Chondrocyte (in vitro differentiated cells): ENCODE data around the gene LRTM2. TPM values are rescaled to one million over a fixed set of nuclear protein-coding genes. Genes with fewer than 3 reads are reported as not detected.

Source experiments
- DNase-seq: peaks from one replicate; pipeline ENCODE4 v3.0.0; 2021; ENCODE audit warnings: mixed read lengths, low spot score
- H3K27ac Mint-ChIP-seq: one replicate; pipeline ENCODE4 v1.8.0; 2021; ENCODE audit warnings: mild to moderate bottlenecking, moderate library complexity, mixed read lengths; ENCODE audit not compliant: unreplicated experiment
- H3K27me3 Mint-ChIP-seq: 2 replicates; pipeline ENCODE4 v1.8.0; 2021; ENCODE audit warnings: low read depth, mixed read lengths
- H3K36me3 Mint-ChIP-seq: 2 replicates; pipeline ENCODE4 v1.8.0; 2021; ENCODE audit warnings: low read depth, mixed read lengths
- H3K4me1 Mint-ChIP-seq: 2 replicates; pipeline ENCODE4 v1.8.0; 2021; ENCODE audit warnings: low read depth, mild to moderate bottlenecking, mixed read lengths
- H3K4me3 Mint-ChIP-seq: one replicate; pipeline ENCODE4 v1.8.0; 2021; ENCODE audit warnings: mild to moderate bottlenecking, moderate library complexity, mixed read lengths; ENCODE audit not compliant: unreplicated experiment
- H3K9me3 Mint-ChIP-seq: 2 replicates; pipeline ENCODE4 v1.8.0; 2021; ENCODE audit warnings: low read depth, mixed read lengths
- total RNA-seq: library from RNA; stranded (reverse); gene quantifications from 3 replicates; pipeline ENCODE4 v1.2.1, GENCODE V29; 2021
- TF ChIP-seq, protein P1 (sequence below): fragments of 200-600 bp; sonication (generic); IDR thresholded peaks from 2 replicates; pipeline ENCODE4 v1.5.0; 2021; ENCODE audit warnings: antibody characterized with exemption, mild to moderate bottlenecking, moderate library complexity

The LRTM2 gene
- total RNA-seq, 1 donor from 2014 or later = not detected

DNA sequence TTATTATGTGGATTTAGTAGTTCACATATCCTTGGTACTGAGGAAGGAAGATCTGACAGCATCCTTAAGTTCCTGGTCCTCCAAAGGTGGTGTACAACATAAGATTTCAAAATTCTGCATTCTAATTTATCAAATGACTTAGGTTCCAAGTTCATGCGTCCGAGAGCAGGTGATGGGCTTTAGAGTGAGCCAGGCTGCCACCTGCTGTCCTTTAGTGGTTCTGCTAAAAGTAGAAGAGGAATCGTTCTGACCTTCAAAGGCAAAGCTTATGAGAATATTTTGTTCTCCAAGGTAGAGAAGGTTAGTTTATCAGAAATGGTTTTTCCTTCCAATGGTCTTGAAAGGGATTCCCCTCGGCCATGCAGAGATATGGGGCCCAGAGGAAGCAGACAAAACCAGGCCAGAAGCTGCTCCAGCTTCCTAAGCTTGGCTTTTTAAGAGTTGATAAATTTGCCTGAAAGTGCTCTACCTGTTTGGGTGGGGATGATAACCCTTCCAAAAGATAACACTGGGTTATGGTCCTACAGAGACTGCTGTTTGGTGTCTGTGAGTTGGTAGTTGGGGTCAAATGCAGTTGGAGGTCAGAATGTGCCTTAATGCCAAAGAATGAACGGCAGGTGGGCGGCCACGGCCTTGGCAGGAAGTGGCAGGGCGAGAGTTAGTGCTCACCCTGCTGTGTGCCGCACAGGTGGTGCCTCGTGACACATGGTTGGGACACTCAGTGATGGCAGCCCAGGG lies 29.1 kb upstream of the LRTM2 start:
- no peaks in the 10 kb centered on the region for H3K9me3 Mint-ChIP-seq
- H3K36me3 Mint-ChIP-seq = no peaks in the 10 kb centered on the region
- peaks cover 26% of the 10 kb centered on the region for H3K4me1 Mint-ChIP-seq
- no peak for DNase-seq
- no peak overlapping the region for H3K4me3 Mint-ChIP-seq
- H3K27ac Mint-ChIP-seq = no peak overlapping the region
- TF ChIP-seq, protein P1, sequence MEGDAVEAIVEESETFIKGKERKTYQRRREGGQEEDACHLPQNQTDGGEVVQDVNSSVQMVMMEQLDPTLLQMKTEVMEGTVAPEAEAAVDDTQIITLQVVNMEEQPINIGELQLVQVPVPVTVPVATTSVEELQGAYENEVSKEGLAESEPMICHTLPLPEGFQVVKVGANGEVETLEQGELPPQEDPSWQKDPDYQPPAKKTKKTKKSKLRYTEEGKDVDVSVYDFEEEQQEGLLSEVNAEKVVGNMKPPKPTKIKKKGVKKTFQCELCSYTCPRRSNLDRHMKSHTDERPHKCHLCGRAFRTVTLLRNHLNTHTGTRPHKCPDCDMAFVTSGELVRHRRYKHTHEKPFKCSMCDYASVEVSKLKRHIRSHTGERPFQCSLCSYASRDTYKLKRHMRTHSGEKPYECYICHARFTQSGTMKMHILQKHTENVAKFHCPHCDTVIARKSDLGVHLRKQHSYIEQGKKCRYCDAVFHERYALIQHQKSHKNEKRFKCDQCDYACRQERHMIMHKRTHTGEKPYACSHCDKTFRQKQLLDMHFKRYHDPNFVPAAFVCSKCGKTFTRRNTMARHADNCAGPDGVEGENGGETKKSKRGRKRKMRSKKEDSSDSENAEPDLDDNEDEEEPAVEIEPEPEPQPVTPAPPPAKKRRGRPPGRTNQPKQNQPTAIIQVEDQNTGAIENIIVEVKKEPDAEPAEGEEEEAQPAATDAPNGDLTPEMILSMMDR = peak; percentile 96
- H3K27me3 Mint-ChIP-seq = no peaks in the 10 kb centered on the region

DNA sequence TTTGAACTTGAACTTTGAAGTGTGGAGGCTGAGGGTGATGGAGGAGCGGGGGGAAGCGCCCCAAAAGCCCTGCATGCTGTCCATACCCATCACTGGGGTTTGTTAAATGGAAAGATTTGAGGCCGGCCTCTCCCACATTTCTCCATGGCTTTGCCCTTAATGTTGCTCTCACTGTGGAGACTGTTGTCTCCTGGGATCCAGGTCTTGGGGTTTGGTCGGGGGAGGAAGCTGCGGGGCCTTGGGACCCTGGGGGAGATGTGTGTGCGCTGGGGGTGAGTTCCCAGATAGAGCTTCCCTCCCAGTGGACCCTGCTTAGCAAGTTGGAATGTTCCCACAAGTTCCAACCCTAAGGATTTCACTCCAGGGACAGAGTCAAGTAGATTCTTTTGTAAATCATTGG lies 28.0 kb upstream of the LRTM2 start:
- Mint-ChIP-seq H3K9me3 (no peaks in the 10 kb centered on the region), H3K27me3 (no peaks in the 10 kb centered on the region)

DNA sequence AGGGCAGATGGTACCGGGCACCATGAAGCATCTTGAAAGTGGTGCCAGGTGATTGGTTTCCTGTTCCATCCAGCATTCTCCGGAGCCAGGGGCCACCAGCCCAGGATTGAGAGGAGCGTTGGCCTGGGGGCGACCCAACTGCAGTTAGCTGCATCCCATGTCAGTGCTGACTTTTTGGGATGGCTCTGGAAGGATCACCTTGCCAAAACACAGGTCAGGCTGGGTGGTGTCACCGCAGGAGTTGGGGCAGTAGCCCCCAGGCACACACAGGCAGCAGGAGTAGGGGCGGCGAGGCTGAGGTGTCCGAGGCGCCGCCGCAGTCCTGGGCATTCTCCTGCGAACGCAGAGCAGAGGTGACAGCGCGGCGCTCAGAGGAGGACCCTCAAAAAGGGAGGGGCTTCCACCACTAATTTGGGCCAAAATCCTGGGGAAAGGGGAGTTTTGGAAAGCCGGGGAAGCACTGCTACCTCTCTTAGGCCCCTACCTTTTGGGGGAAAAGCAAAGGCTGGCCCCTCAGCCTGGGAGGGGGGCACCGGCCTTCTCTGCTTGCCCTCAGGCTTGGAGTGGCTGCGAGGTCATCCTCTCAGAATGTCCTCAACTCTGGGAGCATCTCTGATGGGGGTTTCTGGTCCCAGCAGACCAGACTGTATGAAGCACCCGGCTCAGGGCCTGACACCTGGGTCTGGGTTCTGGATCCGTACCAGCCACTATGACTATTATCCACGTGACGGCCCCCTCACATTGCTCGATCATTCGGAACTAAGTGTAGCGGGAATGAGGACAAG lies 26.7 kb upstream of the LRTM2 start:
- H3K36me3 Mint-ChIP-seq = no peaks in the 10 kb centered on the region

More for the DNA sequence above, 28.0 kb upstream of the LRTM2 start:
- TF ChIP-seq, protein P1 = no peak
- peak overlapping the region; percentile 41 for H3K27ac Mint-ChIP-seq
- DNase-seq = no peak
- no peak overlapping the region for H3K4me3 Mint-ChIP-seq
- no peaks in the 10 kb centered on the region for H3K36me3 Mint-ChIP-seq
- peaks cover 26% of the 10 kb centered on the region for H3K4me1 Mint-ChIP-seq

DNA sequence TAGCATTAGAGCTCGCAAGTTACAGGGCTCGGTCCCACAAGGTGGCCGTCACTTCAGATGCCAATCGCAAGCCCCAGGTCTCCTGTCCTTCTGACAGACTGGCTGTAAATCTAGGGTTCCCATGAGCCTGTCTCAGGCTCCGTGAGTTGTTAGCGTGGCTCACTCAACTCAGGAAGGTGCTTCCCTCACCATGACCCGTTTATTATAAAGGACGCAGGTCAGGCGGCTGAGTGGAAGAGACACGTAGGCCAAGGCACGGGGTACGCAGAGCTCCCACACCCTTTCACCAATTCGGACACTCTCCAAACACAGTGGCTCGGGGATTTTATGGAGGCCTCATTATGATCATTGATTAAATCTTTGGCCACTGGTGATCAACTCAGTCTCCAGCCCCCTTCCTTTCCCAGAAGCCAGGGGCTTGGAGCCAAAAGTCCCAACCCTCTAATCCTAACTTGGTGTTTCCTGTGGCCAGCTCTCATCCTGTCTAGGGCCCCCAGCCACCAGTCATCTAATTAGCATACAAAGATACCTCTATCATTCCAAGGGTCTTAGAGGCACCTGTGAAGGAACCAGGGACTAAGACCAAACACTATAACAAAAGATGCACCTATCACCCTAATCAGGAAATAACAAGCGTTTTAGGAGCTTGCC lies 25.8 kb upstream of the LRTM2 start:
- no peaks in the 10 kb centered on the region for H3K9me3 Mint-ChIP-seq
- TF ChIP-seq, protein P1 = no peak
- H3K4me1 Mint-ChIP-seq = peaks cover 26% of the 10 kb centered on the region
- H3K27me3 Mint-ChIP-seq = no peaks in the 10 kb centered on the region
- H3K27ac Mint-ChIP-seq = no peak overlapping the region
- H3K36me3 Mint-ChIP-seq = no peaks in the 10 kb centered on the region
- no peak for DNase-seq
- no peak overlapping the region for H3K4me3 Mint-ChIP-seq

More for the DNA sequence above, 26.7 kb upstream of the LRTM2 start:
- Mint-ChIP-seq H3K4me3 (no peak overlapping the region), H3K27ac (no peak overlapping the region), H3K9me3 (no peaks in the 10 kb centered on the region), H3K27me3 (no peaks in the 10 kb centered on the region), H3K4me1 (peaks cover 26% of the 10 kb centered on the region)
- TF ChIP-seq, protein P1 = no peak
- peak; percentile 72 for DNase-seq

DNA sequence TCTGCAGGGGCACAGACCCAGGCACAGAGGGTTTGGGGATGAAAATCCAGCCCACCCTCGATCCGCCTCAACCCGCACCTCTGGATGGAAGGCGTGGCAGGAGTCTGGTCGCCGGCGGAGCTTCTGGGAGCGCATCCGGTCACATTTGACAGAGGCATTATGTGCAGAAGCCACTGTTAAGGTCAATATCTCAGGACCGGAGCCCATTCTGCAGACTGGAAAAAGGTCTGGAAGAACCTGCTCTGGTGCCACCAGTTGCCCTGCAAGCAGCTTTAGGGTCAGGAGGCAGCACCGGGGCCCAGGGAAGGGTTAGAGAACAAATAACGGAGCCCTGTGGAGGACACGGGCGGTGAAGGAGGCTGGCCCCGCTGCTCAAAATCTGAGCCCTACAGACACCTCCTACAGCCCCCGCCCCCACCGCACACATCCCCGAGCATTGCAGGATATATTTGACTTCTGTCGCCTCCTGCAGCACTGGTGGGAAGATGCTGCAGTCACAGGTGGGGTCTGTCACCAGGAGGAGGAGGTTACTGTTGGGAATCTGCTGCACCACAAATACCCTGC lies 25.1 kb upstream of the LRTM2 start:
- Mint-ChIP-seq H3K4me1 (peaks cover 26% of the 10 kb centered on the region), H3K9me3 (no peaks in the 10 kb centered on the region), H3K27me3 (no peaks in the 10 kb centered on the region), H3K27ac (no peak overlapping the region), H3K36me3 (no peaks in the 10 kb centered on the region), H3K4me3 (no peak overlapping the region)
- DNase-seq = peak; percentile 59
- TF ChIP-seq, protein P1 = no peak
